ENCODE results near the gene PRPF4.
"Not testable (repeated sequence)": the region's sequence is repeated elsewhere in the genome, so short reads cannot be mapped to it uniquely, and the experiment has no call there.

The PRPF4 gene

DNA sequence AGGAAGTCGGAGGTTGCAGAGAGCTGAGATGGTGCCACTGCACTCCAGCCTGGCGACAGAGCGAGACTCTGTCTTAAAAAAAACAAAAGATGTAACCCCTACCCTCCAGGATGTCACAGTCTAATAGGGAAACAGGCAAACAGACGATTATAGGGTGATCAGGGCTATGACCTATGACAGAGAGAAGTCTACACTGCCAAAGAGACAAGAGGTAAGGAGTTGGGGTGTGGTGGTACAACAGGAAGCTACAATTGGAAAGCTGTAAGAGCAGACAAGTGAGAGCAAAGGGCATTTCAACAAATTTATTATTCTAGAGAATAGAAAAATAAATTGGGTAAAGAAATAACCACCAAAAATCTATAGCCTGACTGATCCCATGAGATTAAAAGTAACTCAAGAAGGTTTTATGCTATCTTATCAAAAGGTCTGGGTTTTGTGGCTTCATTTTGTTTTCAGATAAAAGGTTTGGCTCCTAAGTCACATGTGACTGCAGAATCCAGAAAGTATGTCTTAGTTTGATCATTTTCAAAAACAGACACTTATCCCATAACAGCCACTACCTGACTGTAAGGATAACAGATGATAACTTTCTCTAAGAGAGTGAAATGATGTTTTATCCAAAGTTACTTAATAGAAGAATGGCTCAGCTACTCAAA, 7.4 kb upstream of the PRPF4 start:
- no peak for DNase-seq (ENCODE audit: low read depth in 2 of 2)

DNA sequence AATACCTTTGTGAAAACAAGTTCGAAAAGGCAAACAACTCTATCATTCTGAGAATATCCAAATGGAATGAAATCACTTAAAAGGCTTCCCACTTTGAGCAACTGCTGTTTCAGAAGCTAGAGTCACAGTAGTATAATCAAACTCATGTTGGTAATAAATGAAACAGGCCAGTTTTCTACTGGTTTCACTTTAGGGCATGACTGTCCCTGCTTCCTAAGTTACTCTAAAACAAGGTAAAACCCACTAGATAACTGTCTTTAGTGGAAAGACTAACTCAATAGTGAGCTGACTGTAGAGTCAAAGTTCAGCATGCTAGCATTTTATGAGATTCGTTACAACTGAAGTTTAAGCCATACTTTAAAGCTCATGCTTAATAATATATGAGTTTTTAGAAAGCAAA, 6.1 kb upstream of the PRPF4 start:
- DNase-seq (ENCODE audit: low read depth in 2 of 2), result no peak

DNA sequence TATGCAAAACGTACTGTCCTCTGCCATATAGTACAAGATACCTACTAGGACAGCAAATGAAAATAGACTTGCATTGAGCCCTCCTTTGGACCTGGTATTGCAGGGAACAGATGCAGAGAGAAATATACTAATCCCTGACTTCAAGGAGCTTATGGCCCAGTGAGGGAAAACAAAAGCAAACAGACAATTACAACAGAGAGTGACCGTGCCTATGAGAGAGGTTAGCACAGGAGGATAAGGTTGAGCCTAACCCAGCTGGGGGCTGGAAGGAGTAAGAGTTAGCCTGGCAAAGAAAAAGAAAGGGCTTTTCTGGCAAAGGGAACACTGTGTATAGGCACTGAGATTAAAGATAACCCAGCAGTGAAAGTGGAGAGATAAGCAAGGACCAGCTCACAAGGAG, 5.6 kb upstream of the PRPF4 start:
- DNase-seq (ENCODE audit: low read depth in 2 of 2), result no peak

DNA sequence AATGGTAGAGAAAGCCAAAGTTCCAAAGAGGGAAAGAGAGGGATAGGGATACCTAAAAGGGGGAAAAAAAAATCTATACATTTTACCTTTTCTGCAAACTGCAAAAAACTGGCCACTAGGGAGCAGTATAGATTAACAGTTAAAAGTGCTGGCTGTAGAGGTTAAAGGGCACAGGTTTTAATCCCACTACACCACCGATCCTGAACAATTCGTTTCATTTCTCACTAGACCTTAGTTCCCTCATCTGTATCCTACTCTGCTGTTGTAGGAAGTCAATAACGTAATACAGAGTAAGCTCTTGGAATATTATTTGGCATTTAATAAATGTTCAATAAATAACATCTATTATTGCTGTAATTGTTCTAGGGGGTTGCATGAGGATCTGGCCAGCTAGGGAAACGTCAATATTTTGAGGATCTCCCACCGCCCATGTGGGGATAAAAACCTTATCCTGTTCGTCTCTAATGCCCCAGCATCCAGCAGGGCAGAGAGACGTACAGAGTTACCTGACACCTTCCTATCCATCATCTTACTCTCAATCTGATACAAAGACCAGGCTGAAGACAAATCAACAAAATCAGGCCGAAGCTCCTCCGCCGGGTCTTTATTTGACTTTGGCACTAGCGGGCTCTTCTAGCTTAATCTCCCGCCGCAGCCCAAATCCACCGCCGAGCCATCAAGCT, 843 bp upstream of the PRPF4 start:
- DNase-seq (ENCODE audit: low read depth in 2 of 2), result peak in 1 of 2 donors; percentile 5

DNA sequence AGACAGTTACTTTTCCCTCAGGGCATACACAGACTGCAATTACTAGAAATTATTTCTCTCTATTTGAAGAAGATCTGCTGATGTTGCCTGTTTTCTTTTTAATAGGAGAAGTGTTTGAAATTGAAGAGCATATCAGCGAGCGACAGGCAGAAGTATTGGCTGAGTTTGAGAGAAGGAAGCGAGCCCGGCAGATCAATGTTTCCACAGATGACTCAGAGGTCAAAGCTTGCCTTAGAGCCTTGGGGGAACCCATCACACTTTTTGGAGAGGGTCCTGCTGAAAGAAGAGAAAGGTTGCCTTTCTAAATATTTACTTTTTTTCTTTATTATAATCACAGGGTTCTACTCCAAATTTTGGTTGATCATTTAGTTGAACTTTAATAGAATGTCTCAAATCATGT, 3.4 kb downstream of the PRPF4 start:
- DNase-seq (ENCODE audit: low read depth in 2 of 2), result no peak

DNA sequence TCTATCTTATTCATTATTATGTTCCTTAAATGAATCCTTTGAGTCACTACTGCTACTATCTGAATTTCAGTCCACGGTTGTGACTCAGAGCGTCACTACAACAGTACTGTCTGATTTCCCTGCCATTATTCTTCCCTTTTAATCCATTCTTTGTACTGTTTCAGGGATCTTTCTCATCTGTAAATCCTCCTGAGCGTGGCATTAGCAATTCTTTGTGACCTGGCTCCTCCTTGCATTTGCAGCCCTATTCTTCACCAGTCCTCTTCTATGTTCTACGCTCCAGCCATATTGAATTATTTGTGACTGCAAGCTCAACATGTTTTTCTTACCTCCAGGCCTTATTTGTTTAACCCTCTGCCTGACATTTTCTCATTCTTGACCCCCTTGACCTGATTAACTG, 5.9 kb downstream of the PRPF4 start:
- DNase-seq (ENCODE audit: low read depth in 2 of 2), result no peak

DNA sequence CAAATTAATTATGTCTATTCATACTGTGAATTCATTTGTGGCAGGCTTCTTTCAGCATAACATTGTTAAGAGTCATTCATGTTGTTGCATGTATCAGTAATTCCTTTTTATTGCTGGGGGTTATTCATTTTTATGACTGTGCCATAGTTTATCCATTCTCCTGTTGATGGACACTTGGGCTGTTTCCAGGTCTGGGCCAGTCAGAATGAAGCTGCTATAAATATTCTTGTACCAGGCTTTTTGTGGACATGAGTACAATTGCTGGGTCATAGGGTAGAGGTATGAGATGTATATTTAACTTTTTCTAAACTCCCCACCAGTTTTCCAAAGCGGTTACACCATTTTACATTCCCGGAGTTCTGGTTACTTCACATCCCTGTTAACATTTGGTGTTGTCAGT, 13.6 kb downstream of the PRPF4 start:
- DNase-seq (ENCODE audit: low read depth in 2 of 2), result no peak

DNA sequence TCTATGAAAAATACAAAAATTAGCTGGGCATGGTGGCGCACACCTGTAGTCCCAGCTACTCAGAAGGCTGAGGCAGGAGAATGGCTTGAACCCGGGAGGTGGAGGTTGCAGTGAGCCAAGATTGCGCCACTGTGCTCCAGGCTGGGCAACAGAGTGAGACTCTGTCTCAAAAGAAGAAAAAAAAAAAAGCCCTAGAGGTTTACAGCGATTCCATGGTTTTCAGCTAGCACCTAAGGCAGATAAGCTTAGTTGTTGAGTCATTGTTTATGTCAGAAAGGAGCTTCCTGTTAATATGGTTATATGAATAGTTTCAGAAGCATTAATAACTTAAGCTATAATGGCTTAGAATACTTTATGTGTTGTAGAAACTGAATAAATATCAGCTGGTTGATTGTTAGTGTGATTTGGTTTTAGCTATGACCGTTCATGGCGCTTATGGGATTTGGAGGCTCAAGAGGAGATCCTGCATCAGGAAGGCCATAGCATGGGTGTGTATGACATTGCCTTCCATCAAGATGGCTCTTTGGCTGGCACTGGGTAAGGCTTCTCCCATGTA, 14.7 kb downstream of the PRPF4 start:
- DNase-seq (ENCODE audit: low read depth in 2 of 2), result no peak

DNA sequence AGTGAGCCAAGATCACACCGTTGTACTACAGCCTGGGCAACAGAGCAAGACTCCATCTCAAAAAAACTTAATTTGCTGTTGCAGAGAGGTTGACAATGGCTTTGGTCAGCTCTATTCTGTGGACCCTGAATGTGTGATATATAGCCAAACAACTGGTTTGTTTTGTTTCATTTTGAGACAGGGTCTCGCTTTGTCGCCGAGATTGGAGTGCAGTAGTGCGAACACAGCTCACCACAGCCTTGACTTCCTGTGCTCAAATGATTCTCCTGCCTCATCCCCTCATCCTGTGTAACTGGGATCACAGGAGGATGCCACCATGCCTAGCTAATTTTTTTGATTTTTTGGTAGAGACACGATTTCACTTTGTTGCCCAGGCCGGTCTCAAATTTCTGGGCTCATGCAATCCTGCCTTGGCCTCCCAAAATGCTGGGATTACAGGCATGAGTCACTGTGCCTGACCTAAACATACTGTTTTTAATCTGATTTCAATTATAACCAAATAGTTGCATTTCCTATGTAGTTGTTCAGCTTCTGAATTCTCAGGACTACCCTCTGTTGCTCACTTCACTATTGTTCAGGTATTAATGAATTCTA, 17.9 kb downstream of the PRPF4 start:
- DNase-seq (ENCODE audit: low read depth in 2 of 2), result no peak

DNA sequence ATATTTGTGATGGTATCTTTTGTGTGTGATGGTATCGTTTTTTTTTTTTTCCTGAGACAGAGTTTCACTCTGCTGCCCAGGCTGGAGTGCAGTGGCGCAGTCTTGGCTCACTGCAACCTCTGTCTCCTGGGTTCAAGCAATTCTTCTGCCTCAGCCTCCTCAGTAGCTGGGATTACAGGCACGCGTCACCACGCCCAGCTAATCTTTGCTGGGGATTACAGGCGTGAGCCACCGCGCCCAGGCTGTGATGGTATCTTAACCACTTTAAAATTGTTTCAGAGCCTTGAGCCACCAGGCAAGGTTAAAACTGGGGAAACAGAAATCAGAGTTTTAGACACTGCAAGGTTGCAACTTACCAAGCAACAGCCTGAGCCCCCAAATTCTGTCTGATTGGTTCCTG, 20.8 kb downstream of the PRPF4 start:
- DNase-seq (ENCODE audit: low read depth in 2 of 2), result not testable (repeated sequence)

DNA sequence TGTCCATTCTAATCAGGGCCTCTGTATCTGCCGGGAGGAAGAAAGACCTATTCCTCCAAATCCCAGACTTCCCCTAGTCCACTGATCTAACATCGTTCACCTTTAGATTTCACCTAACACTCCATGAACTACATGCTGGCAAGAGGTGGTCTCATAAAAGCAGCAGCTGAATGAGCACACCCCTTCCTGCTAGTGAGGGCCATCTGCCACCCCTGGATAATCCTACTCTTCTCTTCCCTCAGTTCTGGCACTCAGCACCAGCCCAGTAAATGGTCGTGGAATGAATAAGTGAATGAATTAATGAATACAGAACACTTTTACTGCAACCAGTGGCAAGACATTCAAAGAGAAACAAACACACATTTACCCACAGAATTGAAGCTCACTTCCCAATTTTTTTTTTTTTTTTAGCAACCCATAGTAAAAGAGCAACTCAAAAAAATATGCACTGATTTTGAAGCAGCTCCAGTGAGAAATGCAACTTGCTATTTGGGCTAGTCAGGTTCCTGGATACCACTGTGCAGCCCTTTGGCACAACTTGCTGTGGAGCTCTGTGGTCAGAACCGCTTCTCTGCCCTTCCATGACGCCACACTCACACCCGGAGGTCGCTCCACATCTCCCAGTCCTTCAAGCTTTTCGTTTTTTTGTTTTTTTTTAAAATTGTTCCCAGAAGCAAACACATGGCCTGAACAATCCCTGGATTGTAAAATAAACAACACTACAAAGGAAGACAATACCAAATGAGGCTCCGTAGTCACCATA, 21.5 kb downstream of the PRPF4 start:
- no peak for DNase-seq (ENCODE audit: low read depth in 2 of 2)

DNA sequence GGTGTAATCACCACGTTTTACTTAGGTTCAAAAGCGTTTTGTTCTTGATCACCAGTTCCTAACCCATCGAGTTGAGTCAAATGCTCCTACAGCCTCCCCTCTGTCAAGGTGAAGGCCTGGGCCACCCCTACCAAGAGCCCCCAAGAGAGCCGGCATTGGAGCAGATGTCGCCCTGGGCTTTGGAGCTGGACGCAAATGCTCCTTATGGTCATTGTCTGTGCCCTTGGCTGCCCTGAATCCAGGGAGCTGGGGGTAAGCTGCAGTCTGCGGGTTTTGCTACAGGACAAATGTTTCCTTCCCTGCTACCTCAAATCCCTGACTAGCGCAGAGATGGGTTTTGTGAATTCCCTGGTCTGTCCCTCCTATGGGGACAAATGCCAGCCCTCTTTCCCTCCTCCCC, 22.9 kb downstream of the PRPF4 start:
- DNase-seq (ENCODE audit: low read depth in 2 of 2), result no peak

DNA sequence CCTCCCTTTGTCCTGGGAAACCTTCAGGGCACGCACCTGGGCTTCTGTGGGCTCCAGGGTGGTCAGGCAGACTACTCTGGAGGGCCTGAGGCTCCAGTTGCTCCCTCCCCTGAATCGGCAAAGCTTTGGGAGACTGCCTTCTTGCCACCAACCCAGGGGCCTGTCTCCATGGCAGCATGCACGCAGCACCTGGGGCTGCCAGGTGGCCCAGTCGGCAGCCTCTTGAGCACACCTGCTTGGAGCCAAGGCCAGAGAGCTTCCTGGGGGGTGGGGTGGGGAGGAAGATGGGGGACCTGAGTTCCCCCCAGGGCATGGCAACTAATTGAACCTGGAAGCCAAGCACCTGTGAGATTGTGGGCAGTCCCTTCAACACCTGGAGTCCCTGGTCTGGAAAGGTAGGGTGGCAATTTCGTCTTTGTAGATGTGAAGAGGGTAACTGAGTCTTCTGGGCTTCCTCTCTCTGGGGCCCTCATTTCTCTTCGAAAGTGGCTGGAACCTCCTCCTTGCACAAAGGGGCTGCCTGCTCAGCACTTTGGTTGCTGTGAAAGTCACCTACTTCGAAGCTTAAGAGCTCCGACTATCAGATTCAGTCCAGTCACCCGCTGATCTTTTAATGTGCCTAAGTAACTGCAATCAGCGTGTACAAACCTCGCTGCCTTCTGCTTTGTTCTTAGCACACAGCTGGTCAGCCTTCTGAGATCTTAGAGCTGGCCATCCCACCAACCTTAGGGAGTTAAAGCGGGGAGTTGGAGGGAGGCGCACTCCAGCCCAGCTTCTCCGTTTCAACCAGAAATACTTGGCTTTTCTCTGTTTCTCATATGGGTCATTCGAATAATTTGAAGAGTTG, 23.7 kb downstream of the PRPF4 start:
- DNase-seq (ENCODE audit: low read depth in 2 of 2), result no peak

DNA sequence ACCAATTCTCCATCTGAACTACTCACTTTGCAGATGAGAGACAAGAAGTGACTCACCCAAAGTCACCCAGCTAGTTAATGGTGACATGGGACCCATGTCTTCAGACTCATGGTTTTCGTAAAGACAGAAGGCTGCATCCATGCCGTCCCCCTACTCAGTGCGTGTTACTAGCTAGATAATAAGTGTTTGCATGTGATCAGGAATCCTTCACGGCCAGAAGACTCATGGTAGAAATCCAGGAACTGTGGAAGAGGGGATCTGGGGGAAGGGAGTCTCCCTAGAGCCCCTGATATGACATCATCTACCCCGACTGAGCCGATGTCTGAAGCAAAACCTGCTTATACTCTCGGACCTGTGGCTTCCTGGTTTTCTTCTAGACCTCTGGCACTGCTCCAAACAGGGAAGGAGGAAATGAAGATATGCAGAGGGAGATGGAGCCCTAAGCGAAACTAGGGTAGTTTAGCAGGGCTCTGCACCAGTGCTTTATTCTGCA, 24.4 kb downstream of the PRPF4 start:
- DNase-seq (ENCODE audit: low read depth in 2 of 2), result no peak

DNA sequence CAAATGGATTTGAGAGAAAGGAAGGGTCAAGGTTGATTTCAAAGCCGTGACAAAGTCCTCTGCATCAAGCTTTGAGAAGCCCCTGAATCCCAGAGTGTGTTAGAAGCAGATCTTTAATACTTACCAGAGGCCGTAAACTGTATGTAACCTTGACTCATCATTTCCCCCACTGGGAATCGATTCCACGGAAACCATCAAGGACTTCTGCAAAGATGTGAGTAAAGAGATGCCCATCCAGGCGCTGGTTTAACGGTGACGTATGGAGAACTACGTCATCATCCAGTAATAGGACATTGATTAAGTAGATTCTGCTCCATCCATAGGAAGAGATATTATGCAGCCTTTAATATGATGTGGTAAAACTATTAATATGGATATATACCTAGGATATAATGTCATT, 26.1 kb downstream of the PRPF4 start:
- no peak for DNase-seq (ENCODE audit: low read depth in 2 of 2)

DNA sequence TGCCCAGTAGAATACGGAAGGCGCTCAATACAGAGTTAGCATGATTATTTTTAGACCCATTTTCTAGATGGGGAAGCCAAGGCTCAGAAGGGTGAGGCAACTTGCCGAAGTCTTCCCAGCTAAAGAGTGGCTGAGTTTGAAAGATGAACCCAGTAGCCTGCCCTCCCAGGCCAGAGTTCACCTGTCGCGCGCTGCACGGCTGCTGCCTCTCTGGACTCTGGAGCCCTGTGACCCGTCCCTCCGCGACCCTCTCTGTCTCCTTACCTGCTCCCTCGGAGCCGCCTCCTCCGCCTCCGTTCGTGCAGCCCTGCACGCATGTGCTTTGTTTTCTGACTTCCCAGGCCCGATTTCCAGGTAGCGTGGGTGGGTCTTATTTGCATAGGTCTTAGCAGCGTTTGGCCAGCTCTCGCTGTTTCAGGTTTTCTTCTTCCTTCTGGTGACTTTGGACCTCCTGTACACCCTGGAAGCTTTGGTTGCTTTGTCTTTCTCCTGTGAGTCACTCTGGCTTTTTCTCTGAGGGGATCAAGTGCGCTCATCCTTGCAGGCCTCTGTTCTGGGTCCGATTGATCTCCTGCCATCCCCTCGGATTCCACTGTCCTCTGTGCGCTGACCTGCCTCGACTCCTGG, 27.4 kb downstream of the PRPF4 start, which contains the start of gene RNF183:
RNF183 (minus strand) TSS at position 585 of the 627 bp plus-strand sequence. CDS start 5,192 bp downstream, outside the sequence.
- no peak for DNase-seq (ENCODE audit: low read depth in 2 of 2)

DNA sequence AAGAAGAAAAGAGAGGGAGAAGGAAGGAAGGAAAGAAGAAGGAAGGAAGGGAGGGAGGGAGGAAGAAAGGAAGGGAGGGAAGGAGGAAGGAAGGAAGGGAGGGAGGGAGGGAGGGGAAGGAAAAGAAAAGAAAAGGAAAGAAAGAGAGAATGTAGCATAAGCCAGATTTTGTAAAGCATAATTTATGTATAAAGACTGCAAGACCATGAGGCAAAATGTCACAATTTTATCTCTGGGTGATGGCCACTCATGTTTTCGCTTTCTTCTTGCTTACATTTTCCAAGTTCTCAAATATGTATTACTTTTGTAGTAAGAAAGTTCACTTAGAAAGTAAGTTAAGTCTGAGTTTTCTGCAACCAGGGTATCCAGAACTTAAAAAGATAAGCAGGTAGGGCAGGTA, 31.1 kb downstream of the PRPF4 start:
- no peak for DNase-seq (ENCODE audit: low read depth in 2 of 2)

DNA sequence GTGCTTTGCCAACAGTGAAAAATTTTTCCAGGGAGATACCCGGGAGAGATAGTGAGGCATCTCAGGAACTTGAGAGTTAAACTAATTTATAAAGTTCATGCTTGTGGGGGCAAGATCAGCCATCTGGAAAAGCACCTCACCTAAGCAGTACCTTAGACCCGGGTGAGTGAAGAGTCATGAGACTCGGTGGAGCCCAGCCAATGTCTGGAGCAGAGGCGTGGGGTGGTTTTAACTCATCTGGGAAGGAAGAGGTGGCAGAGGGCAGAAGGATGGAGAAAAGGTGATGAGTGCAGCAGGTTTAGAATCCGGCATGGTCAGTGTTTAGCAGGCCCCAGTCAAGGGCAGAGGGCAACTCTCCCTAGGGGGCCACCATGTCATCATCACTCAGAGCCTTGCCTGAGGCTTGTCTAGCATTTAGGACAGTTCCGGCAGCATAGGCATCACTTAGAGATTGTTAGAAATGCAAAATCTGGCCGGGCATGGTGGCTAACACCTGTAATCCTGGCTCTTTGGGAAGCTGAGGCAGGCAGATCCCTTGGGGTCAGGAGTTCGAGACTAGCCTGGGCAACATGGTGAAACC, 32.0 kb downstream of the PRPF4 start:
- DNase-seq (ENCODE audit: low read depth in 2 of 2), result no peak

DNA sequence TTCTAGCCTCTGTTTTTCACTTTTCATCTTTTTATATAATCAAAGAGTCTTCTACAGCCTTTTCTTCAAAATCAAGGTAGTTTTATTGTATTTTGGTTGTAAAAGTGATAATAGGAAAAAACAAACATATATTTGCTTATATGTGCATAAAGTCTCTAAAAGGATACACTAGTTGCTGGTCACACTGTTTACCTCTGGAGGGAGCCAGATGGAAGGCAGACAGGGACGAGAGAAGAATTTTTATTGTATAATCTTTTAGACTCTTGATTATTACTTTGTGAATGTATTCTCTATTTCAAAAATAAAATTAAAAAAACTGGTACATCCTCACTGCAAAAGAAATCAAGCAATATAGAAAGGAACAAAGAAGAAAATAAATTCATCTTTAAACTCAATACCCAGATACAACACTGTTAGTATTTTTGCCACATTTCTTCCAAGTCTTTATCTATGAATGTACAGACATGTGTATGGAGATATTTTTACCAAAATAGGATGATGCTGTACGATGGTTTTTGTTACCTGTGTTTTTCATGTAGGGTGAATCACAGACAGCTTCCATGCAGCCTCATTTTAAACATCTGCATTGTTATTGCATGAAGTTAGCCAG, 33.9 kb downstream of the PRPF4 start:
- DNase-seq (ENCODE audit: low read depth in 2 of 2), result no peak

DNA sequence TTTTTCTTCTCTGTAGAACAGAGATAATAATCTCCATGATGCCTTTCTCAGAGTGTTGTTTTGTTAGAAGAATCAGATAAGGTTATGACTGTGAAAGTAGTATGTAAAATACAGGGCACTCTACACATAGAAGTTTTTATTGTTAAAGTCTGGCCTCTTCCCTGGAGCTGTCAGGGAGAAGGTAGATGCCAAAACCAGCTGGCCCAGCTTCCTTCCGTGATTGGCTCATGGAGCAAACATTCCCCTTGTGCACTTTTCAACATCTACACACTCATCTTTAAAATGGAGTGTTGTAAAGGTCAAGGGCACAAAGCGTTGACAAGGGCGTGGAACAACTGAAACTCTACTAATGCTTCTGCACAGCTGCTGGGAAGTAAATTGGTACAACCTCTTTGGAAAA, 35.1 kb downstream of the PRPF4 start:
- no peak for DNase-seq (ENCODE audit: low read depth in 2 of 2)
